Lung (tissue), 12 donors: Measurements from ENCODE around the gene CHN2. TPM values are rescaled to one million over a fixed set of nuclear protein-coding genes. Genes with fewer than 3 reads are reported as not detected.

Experiments used
- ATAC-seq: fragments of 200-7000 bp; cut with Tn5 transposase; one replicate; pipeline ENCODE4 v1.9.1; 2020; ENCODE audit warnings: moderate number of reproducible peaks; ENCODE audit not compliant: insufficient read depth, low FRiP score
- DNase-seq, 3 donors: peaks; one replicate each; pipeline ENCODE4 v3.0.0-alpha.2; 2013 to 2017
- H3K27ac ChIP-seq, 2 donors: one replicate each; pipeline ENCODE4 v1.5.1; 2013; ENCODE audit warnings: mild to moderate bottlenecking in 2 of 2, moderate library complexity in 2 of 2, control low read depth in 1 of 2, inconsistent platforms in 1 of 2, low read depth in 1 of 2, low read length in 1 of 2
- H3K27me3 ChIP-seq, 3 donors: one replicate each; pipeline ENCODE4 v1.5.1; 2013; ENCODE audit warnings: low read length in 2 of 3; ENCODE audit not compliant: control insufficient read depth in 3 of 3, insufficient read depth in 3 of 3
- H3K36me3 ChIP-seq, 4 donors: one replicate each; pipeline ENCODE4 v1.5.1; 2013; ENCODE audit warnings: low read length in 4 of 4, mild to moderate bottlenecking in 1 of 4, moderate library complexity in 1 of 4; ENCODE audit not compliant: control insufficient read depth in 4 of 4, insufficient read depth in 4 of 4
- H3K4me1 ChIP-seq, 5 donors: one replicate each; pipeline ENCODE4 v1.5.1; 2013; ENCODE audit warnings: low read length in 5 of 5, mild to moderate bottlenecking in 2 of 5, moderate library complexity in 1 of 5; ENCODE audit not compliant: control insufficient read depth in 5 of 5, insufficient read depth in 5 of 5
- H3K4me3 ChIP-seq: one replicate; pipeline ENCODE4 v1.5.1; 2013; ENCODE audit warnings: mild to moderate bottlenecking, control low read depth, moderate library complexity
- H3K9ac ChIP-seq, 2 donors: one replicate each; pipeline ENCODE4 v1.5.1; 2013; ENCODE audit warnings: low read length in 2 of 2, control low read depth in 1 of 2; ENCODE audit not compliant: insufficient read depth in 1 of 2
- H3K9me3 ChIP-seq, 4 donors: one replicate each; pipeline ENCODE4 v1.5.1; 2013; ENCODE audit warnings: low read length in 3 of 4, mild to moderate bottlenecking in 1 of 4, moderate library complexity in 1 of 4; ENCODE audit not compliant: control insufficient read depth in 4 of 4, insufficient read depth in 3 of 4
- CTCF ChIP-seq: IDR thresholded peaks from 2 replicates; pipeline ENCODE4 v1.5.1; 2012; ENCODE audit warnings: mild to moderate bottlenecking; ENCODE audit errors: control extremely low read depth, extremely low read depth
- WGBS, 2 donors: extraction: QIAGEN DNeasy Blood & Tissue Kit; methylation state at CpG; one replicate each; pipeline ENCODE4 v1.1.7; 2013; 5-methylcytosine and 5-hydroxymethylcytosine counted together
- polyA plus RNA-seq, 2 donors: library from polyadenylated mRNA; stranded (reverse); fragments of 200-250 nt; gene quantifications; one replicate each; pipeline ENCODE4 v1.2.1, GENCODE V29; 2013
- total RNA-seq, 2 donors: library from RNA; depleted of rRNA in 1 of 2; stranded (reverse); fragments of >200 nt in 1 of 2; gene quantifications; one replicate each; pipeline ENCODE4 v1.2.1, GENCODE V29; 2014 to 2021
- donor health status: control.
- donor health status: control.
- donor health status: Bipolar disorder and iron deficiency.
- donor health status: healthy.
- donor health status: DM: yes; HTN: yes; CAD: no.

Gene CHN2
- total and polyA plus RNA-seq, 4 donors: 3.2 to 11.0 (median 6.7) TPM

- Histone ChIP-seq H3K9ac (no peak overlapping the region), H3K27ac (no peak overlapping the region), H3K27me3 (peaks cover 0 to 42% (median 30%) of the 10 kb centered on the region in 3 donors), H3K9me3 (no peaks in the 10 kb centered on the region), H3K4me1 (peaks cover 0 to 14% (median 0%) of the 10 kb centered on the region in 5 donors), H3K4me3 (no peak overlapping the region), H3K36me3 (no peaks in the 10 kb centered on the region)
- WGBS, 2 donors: 96 to 100% methylated on average over 3 of the region's 3 CpGs
- ATAC-seq (no peak), DNase-seq (no peak)
- no peak for TF ChIP-seq CTCF
Observed at GRCh38 chr7:29197916-29198315, 3.3 kb downstream of the CHN2 start.

GRCh38 chr7:29199776-29200175 is 5.2 kb downstream of the CHN2 start:
- H3K4me1 ChIP-seq: peaks cover 0 to 14% (median 0%) of the 10 kb centered on the region in 5 donors
- no peak overlapping the region for H3K4me3 ChIP-seq
- no peak overlapping the region for H3K9ac ChIP-seq
- no peak overlapping the region for H3K27ac ChIP-seq
- WGBS, 2 donors: 86 to 90% methylated on average over 3 of the region's 3 CpGs
- no peak for ATAC-seq
- no peaks in the 10 kb centered on the region for H3K36me3 ChIP-seq
- peaks cover 0 to 32% (median 23%) of the 10 kb centered on the region in 3 donors for H3K27me3 ChIP-seq
- no peaks in the 10 kb centered on the region for H3K9me3 ChIP-seq
- no peak for TF ChIP-seq CTCF
- no peak for DNase-seq

- DNase-seq: peak in 1 of 3 donors; percentile 10
Observed at GRCh38 chr7:29202651-29203069, 8.1 kb downstream of the CHN2 start.

More at GRCh38 chr7:29202651-29203069, 8.1 kb downstream of the CHN2 start:
- Histone ChIP-seq H3K27ac (no peak overlapping the region), H3K4me3 (no peak overlapping the region), H3K4me1 (peaks cover 0 to 3% (median 0%) of the 10 kb centered on the region in 5 donors), H3K9me3 (no peaks in the 10 kb centered on the region), H3K9ac (no peak overlapping the region), H3K27me3 (peaks cover 0 to 4% (median 2%) of the 10 kb centered on the region in 3 donors), H3K36me3 (no peaks in the 10 kb centered on the region)
- WGBS, 2 donors: 49 to 72% methylated on average over 5 of the region's 5 CpGs
- no peak for ATAC-seq
- TF ChIP-seq CTCF: no peak
